Smooth muscle cell (in vitro differentiated cells): Measurements from ENCODE around the gene DYNC2H1. TPM values are rescaled to one million over a fixed set of nuclear protein-coding genes. Genes with fewer than 3 reads are reported as not detected.
"Not testable (repeated sequence)": the region's sequence is repeated elsewhere in the genome, so short reads cannot be mapped to it uniquely, and the experiment has no call there.

Source experiments
- DNase-seq: peaks from one replicate; lab custom pipeline; 2025; ENCODE audit not compliant: unreplicated experiment; lab: John Stamatoyannopoulos, UW
- H2AFZ ChIP-seq: fragments of 200-600 bp; sonication (generic); 2 replicates; pipeline ENCODE4 v1.6.0; 2016; ENCODE audit warnings: antibody characterized with exemption, low read depth, mild to moderate bottlenecking
- H3F3A ChIP-seq: fragments of 200-600 bp; sonication (generic); 2 replicates; pipeline ENCODE4 v1.6.0; 2017; ENCODE audit warnings: antibody characterized with exemption, low read depth
- H3K27ac ChIP-seq: fragments of 200-600 bp; sonication (generic); 2 replicates; pipeline ENCODE4 v1.5.1; 2016; ENCODE audit warnings: low read depth, mild to moderate bottlenecking
- H3K27me3 ChIP-seq: fragments of 200-600 bp; sonication (generic); 2 replicates; pipeline ENCODE4 v1.6.1; 2016; ENCODE audit warnings: low read depth, mild to moderate bottlenecking
- H3K36me3 ChIP-seq: fragments of 200-600 bp; sonication (generic); 2 replicates; pipeline ENCODE4 v1.5.1; 2016; ENCODE audit warnings: low read depth
- H3K4me1 ChIP-seq: fragments of 200-600 bp; sonication (generic); 2 replicates; pipeline ENCODE4 v1.5.1; 2016; ENCODE audit warnings: low read depth
- H3K4me2 ChIP-seq: fragments of 200-600 bp; sonication (generic); 2 replicates; pipeline ENCODE4 v1.6.0; 2016; ENCODE audit warnings: mild to moderate bottlenecking
- H3K4me3 ChIP-seq: fragments of 200-600 bp; sonication (generic); 2 replicates; pipeline ENCODE4 v1.5.1; 2016; ENCODE audit warnings: mild to moderate bottlenecking
- H3K79me2 ChIP-seq: fragments of 200-600 bp; sonication (generic); 2 replicates; pipeline ENCODE4 v1.6.0; 2016; ENCODE audit warnings: low read depth, mild to moderate bottlenecking
- H3K9ac ChIP-seq: fragments of 200-600 bp; sonication (generic); 2 replicates; pipeline ENCODE4 v1.6.0; 2016; ENCODE audit warnings: low read depth
- H3K9me3 ChIP-seq: fragments of 200-600 bp; sonication (generic); replicated peaks from 2 replicates; pipeline ENCODE4 v1.5.1; 2016; ENCODE audit warnings: low read depth
- H4K20me1 ChIP-seq: fragments of 200-600 bp; sonication (generic); 2 replicates; pipeline ENCODE4 v1.6.0; 2016; ENCODE audit warnings: low read depth
- WGBS: methylation state at CpG from one replicate; pipeline ENCODE4 v1.1.7; 2016; ENCODE audit warnings: low lambda C conversion rate; 5-methylcytosine and 5-hydroxymethylcytosine counted together
- polyA plus RNA-seq: library from polyadenylated mRNA; unstranded; fragments of >200 nt; fragmentation: Nextera tagmentation; extraction: Ambion mirVana; gene quantifications from 2 replicates; pipeline ENCODE4 v1.2.1, GENCODE V29; 2016
- total RNA-seq: library from RNA; depleted of rRNA; stranded (reverse); fragments of >200 nt; gene quantifications from 2 replicates; pipeline ENCODE4 v1.2.3, GENCODE V29; 2014
- TF ChIP-seq, protein P1 (sequence below): fragments of 200-600 bp; sonication (generic); IDR thresholded peaks from 2 replicates; pipeline ENCODE4 v1.5.1; 2017; ENCODE audit warnings: borderline replicate concordance, mild to moderate bottlenecking, antibody characterized with exemption; ENCODE audit not compliant: insufficient read depth, poor library complexity, severe bottlenecking

The DYNC2H1 gene
- total and polyA plus RNA-seq, 2 experiments from 2014 or later: 2.3 to 10.8 TPM

DNA sequence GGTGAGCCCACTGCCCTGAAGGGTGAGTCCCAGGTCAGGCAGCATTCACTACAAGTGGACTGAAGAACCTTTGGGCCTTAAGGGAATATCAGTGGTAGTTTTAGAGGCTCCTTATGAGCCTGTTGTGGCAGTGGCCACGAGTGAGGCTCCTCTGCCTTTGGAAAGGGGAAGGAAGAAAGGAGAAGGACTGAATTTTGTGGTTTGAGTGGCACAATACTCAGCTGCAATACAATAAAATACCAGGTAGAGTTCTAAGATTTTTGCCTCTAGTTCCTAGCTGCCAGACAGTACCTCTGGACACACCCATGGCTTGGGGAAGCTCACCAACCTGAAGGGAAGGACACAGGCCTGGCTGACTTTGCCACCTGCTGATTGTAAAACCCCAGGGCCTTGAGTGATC is 260.9 kb downstream of the DYNC2H1 start:
- no peak for DNase-seq
- Histone ChIP-seq H3K36me3 (no peaks in the 10 kb centered on the region), H3K27ac (no peak overlapping the region), H3F3A (no peaks in the 10 kb centered on the region), H3K4me3 (no peak overlapping the region), H3K4me1 (no peaks in the 10 kb centered on the region), H3K9ac (no peak overlapping the region), H3K27me3 (no peaks in the 10 kb centered on the region), H2AFZ (no peak overlapping the region), H3K4me2 (no peak overlapping the region), H3K9me3 (no peaks in the 10 kb centered on the region), H3K79me2 (no peaks in the 10 kb centered on the region), H4K20me1 (no peaks in the 10 kb centered on the region)
- WGBS: 100% methylated on average over 1 of the region's 1 CpG
- TF ChIP-seq, protein P1, sequence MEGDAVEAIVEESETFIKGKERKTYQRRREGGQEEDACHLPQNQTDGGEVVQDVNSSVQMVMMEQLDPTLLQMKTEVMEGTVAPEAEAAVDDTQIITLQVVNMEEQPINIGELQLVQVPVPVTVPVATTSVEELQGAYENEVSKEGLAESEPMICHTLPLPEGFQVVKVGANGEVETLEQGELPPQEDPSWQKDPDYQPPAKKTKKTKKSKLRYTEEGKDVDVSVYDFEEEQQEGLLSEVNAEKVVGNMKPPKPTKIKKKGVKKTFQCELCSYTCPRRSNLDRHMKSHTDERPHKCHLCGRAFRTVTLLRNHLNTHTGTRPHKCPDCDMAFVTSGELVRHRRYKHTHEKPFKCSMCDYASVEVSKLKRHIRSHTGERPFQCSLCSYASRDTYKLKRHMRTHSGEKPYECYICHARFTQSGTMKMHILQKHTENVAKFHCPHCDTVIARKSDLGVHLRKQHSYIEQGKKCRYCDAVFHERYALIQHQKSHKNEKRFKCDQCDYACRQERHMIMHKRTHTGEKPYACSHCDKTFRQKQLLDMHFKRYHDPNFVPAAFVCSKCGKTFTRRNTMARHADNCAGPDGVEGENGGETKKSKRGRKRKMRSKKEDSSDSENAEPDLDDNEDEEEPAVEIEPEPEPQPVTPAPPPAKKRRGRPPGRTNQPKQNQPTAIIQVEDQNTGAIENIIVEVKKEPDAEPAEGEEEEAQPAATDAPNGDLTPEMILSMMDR: no peak

DNA sequence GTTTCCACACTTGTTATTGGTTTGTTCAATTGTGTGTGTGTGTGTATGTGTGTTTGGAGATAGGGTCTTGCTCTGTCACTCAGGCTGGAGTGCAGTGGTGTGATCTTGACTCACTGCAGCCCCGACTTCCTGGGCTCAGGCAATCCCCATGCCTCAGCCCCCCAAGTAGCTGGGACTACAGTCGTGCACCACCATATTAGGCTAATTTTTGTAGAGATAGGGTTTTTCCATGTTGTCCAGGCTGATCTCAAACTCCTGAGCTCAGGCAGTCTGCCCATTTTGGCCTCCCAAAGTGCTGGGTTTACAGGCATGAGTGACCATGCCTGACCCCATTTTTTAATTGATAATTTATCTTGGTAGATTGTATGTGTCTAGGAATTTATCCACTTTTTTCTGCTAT is 263.7 kb downstream of the DYNC2H1 start:
- DNase-seq: no peak
- H3K9ac ChIP-seq: no peak overlapping the region
- no peak overlapping the region for H3K27ac ChIP-seq
- 92% methylated on average over 2 of the region's 2 CpGs for WGBS
- no peaks in the 10 kb centered on the region for H3K27me3 ChIP-seq
- H2AFZ ChIP-seq: no peak overlapping the region
- H3K36me3 ChIP-seq: no peaks in the 10 kb centered on the region
- H3K4me3 ChIP-seq: no peak overlapping the region
- no peak overlapping the region for H3K4me2 ChIP-seq
- no peaks in the 10 kb centered on the region for H3K4me1 ChIP-seq
- H3K9me3 ChIP-seq: no peaks in the 10 kb centered on the region
- no peaks in the 10 kb centered on the region for H4K20me1 ChIP-seq
- no peaks in the 10 kb centered on the region for H3F3A ChIP-seq
- H3K79me2 ChIP-seq: no peaks in the 10 kb centered on the region
- TF ChIP-seq, protein P1: no peak

DNA sequence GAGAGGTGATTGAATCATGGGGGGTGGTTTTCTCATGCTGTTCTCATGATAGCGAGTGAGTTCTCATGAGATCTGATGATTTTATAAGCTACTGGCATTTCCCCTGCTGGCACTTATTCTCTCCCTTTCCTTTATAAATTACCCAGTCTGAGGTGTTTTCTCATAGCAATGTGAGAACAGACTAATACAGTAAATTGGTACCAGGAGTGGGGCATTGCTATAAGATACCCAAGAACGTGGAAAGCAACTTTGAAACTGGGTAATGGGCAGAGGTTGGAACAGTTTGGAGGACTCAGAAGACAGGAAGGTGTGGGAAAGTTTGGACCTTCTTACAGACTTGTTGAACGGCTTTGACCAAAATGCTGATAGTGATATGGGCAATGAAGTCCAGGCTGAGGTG is 265.0 kb downstream of the DYNC2H1 start:
- not testable (repeated sequence) for H3K27me3 ChIP-seq, H3K9ac ChIP-seq
- 46% methylated on average over 3 of the region's 3 CpGs for WGBS

DNA sequence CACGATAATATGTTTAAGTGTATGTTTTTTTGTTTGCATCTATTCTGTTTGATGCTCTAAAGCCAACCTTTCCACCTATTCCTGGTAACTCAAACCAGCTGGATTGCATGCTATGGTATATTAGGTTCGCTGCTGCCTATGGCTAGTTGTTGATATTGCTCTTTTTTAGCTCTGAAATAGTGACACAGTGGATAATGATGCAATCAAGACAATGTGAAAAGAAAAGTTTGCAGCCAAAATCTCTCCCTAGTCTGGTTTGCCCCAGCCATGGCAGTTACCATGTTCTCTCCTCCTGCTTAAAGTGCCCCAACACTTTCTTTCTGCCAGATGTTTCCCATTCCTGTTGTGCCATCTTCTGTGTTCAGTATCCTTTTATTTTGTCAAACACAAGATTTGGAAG is 269.7 kb downstream of the DYNC2H1 start:
- no peak overlapping the region for H3K9ac ChIP-seq
- TF ChIP-seq, protein P1: no peak
- H3K4me3 ChIP-seq: no peak overlapping the region
- DNase-seq: no peak
- WGBS: 92% methylated on average over 2 of the region's 2 CpGs
- H3K4me2 ChIP-seq: no peak overlapping the region
- no peaks in the 10 kb centered on the region for H3K27me3 ChIP-seq
- H3F3A ChIP-seq: no peaks in the 10 kb centered on the region
- no peak overlapping the region for H3K27ac ChIP-seq
- H3K79me2 ChIP-seq: no peaks in the 10 kb centered on the region
- H2AFZ ChIP-seq: no peak overlapping the region
- no peaks in the 10 kb centered on the region for H3K9me3 ChIP-seq
- H4K20me1 ChIP-seq: no peaks in the 10 kb centered on the region
- no peaks in the 10 kb centered on the region for H3K4me1 ChIP-seq
- H3K36me3 ChIP-seq: no peaks in the 10 kb centered on the region

More for the DNA sequence above, 265.0 kb downstream of the DYNC2H1 start:
- DNase-seq, H3K27ac ChIP-seq, H3K4me1 ChIP-seq, H2AFZ ChIP-seq, H3K79me2 ChIP-seq, H3K4me2 ChIP-seq, H3K9me3 ChIP-seq, H4K20me1 ChIP-seq, H3K4me3 ChIP-seq, H3K36me3 ChIP-seq, H3F3A ChIP-seq: not testable (repeated sequence)
